Prostate gland (tissue), 2 donors: Measurements from ENCODE around the gene PROM1. TPM values are rescaled to one million over a fixed set of nuclear protein-coding genes. Genes with fewer than 3 reads are reported as not detected.

Experiments used
- DNase-seq: peaks from one replicate; pipeline ENCODE4 v3.0.0-alpha.2; 2019; ENCODE audit warnings: low spot score
- H3K27ac ChIP-seq, 2 donors: fragments of 200-600 bp; sonication (generic); 2 replicates each; pipeline ENCODE4 v1.5.1; 2017 to 2019
- H3K27me3 ChIP-seq: fragments of 200-600 bp; sonication (generic); replicated peaks from 2 replicates; pipeline ENCODE4 v1.5.1; 2019; ENCODE audit not compliant: insufficient read depth
- H3K36me3 ChIP-seq, 2 donors: fragments of 200-600 bp; sonication (generic); 1 replicate in 1 of 2; 2 replicates in 1 of 2; pipeline versions ENCODE4 v1.5.1 to v1.8.1; 2017 to 2019
- H3K4me1 ChIP-seq: fragments of 200-600 bp; sonication (generic); replicated peaks from 2 replicates; pipeline ENCODE4 v1.5.1; 2019
- H3K4me3 ChIP-seq, 2 donors: fragments of 200-600 bp; sonication (generic); 2 replicates each; pipeline ENCODE4 v1.5.1; 2017 to 2019
- H3K9me3 ChIP-seq: fragments of 200-600 bp; sonication (generic); 2 replicates; pipeline ENCODE4 v1.5.1; 2017
- POLR2A ChIP-seq: fragments of 450-650 bp; IDR thresholded peaks from one replicate; pipeline ENCODE4 v1.6.1; 2016; ENCODE audit warnings: antibody characterized with exemption, mild to moderate bottlenecking
- POLR2AphosphoS5 ChIP-seq: sonication (generic); formaldehyde crosslinking; IDR thresholded peaks from one replicate; pipeline ENCODE4 v1.6.1; 2017; ENCODE audit warnings: antibody characterized with exemption
- WGBS: methylation state at CpG from one replicate; pipeline ENCODE4 v1.1.5; 2018; 5-methylcytosine and 5-hydroxymethylcytosine counted together
- intact Hi-C: fragments of 100-400 bp; cut with DNase I; formaldehyde crosslinking; loops from one replicate; pipeline ENCODE4 v1.14.2; 2022
- total RNA-seq, 2 donors: library from RNA; depleted of rRNA; stranded (reverse); fragments of >200 nt; gene quantifications; one replicate each; pipeline ENCODE4 v1.1.0, GENCODE V29; 2016
- TF ChIP-seq, protein P1 (sequence below), 4 experiments: fragments of 200-600 bp in 2 of 4; fragments of 450-650 bp in 2 of 4; sonication (generic) in 2 of 4; IDR thresholded peaks; 1 replicate in 3 of 4; 2 replicates in 1 of 4; pipeline ENCODE4 v1.5.1; 2016 to 2019; ENCODE audit warnings: antibody characterized with exemption in 4 of 4, mild to moderate bottlenecking in 2 of 4, moderate library complexity in 2 of 4

PROM1 gene
- total RNA-seq, 2 donors from 2014 or later: 5.7 to 9.7 TPM

DNA sequence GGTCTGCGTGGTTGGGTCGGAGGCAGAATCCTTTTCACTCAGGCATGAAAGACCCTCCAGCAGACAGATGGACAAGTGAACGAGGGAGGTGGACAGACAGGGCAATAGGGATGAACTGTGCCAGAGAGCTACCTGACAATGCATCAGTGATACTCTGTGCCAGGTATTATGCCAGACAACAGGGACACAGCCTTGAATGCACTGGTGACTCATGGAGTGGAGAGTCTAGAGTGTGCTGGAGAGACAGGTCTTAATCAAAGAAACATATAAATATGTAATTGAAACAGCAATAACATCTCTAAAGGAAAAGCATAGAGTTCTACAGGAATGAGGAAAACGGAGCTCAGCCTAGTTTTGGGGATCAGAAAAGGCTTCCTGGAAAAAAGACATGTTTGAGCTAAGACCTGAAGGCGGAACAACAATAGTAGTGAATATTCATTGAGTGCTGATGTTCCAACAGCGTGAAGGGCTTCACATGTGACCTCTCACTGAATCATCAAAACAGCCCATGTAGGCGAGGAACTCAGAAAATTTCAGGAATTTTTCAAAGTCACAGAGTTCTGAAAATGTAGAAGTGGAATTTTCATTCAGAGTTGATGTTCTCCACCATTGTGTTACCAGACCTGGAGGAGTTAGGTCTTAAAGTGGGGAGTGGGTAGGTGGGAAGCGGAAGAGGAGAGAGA lies 100.8 kb downstream of the PROM1 start:
- intact Hi-C loops: no loop called here
- H3K27me3 ChIP-seq: no peaks in the 10 kb centered on the region
- no peak overlapping the region for H3K27ac ChIP-seq
- no peak overlapping the region for H3K4me3 ChIP-seq
- no peak for TF ChIP-seq POLR2AphosphoS5
- TF ChIP-seq, protein P1, sequence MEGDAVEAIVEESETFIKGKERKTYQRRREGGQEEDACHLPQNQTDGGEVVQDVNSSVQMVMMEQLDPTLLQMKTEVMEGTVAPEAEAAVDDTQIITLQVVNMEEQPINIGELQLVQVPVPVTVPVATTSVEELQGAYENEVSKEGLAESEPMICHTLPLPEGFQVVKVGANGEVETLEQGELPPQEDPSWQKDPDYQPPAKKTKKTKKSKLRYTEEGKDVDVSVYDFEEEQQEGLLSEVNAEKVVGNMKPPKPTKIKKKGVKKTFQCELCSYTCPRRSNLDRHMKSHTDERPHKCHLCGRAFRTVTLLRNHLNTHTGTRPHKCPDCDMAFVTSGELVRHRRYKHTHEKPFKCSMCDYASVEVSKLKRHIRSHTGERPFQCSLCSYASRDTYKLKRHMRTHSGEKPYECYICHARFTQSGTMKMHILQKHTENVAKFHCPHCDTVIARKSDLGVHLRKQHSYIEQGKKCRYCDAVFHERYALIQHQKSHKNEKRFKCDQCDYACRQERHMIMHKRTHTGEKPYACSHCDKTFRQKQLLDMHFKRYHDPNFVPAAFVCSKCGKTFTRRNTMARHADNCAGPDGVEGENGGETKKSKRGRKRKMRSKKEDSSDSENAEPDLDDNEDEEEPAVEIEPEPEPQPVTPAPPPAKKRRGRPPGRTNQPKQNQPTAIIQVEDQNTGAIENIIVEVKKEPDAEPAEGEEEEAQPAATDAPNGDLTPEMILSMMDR (IDR thresholded peaks at IDR 0.05): no peak
- TF ChIP-seq POLR2A: no peak
- WGBS: 93% methylated on average over 8 of the region's 8 CpGs
- no peaks in the 10 kb centered on the region for H3K4me1 ChIP-seq
- no peak for DNase-seq
- H3K36me3 ChIP-seq: no peaks in the 10 kb centered on the region
- H3K9me3 ChIP-seq: no peaks in the 10 kb centered on the region

GRCh38 chr4:15976456-15977447 lies 107.1 kb downstream of the PROM1 start:
- no peaks in the 10 kb centered on the region for H3K9me3 ChIP-seq
- intact Hi-C loops: no loop called here
- no peak for DNase-seq

DNA sequence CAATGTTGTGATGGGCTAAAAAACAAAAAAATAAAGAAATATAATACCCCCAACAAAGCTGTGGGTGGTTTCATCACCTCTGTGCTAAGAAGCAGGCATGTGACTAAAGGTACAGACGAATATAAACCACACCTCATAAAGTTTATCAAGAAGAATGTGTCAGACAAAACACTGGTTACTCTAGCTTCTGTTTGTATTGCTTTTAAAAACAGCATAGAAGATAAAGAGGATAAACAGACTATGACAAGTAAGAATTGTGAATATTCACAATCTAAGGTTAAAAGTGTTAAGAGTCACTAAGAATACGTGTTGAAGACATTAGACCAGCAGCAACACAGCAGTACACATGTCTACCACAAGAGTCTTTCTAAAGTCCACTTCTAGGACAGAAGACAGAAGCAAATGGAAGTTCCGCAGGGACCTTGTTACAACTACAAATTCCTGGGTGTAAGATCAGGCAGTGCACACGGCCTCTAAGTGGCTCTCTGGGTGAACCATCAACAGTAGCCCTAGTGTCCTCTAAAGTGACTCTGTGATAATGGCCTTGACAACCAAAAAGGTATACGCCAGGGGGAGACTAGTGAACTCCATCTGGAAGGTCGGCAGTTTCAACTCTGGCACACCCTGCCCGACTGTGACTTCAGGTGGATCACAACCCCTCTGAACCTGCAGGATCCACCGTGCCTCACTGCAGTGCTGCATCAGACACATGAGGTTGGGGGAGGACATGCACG lies 112.6 kb downstream of the PROM1 start:
- Histone ChIP-seq H3K27me3 (no peaks in the 10 kb centered on the region), H3K36me3 (no peaks in the 10 kb centered on the region), H3K4me3 (no peak overlapping the region), H3K4me1 (no peaks in the 10 kb centered on the region), H3K27ac (no peak overlapping the region), H3K9me3 (no peaks in the 10 kb centered on the region)
- DNase-seq: no peak
- 85% methylated on average over 9 of the region's 9 CpGs for WGBS
- intact Hi-C loops: no loop called here
- TF ChIP-seq POLR2A (no peak), POLR2AphosphoS5 (no peak)
- TF ChIP-seq, protein P1 (IDR thresholded peaks at IDR 0.05): no peak

More at GRCh38 chr4:15976456-15977447, 107.1 kb downstream of the PROM1 start:
- Histone ChIP-seq H3K4me3 (no peak overlapping the region), H3K4me1 (no peaks in the 10 kb centered on the region), H3K36me3 (no peaks in the 10 kb centered on the region), H3K27me3 (no peaks in the 10 kb centered on the region), H3K27ac (no peak overlapping the region)
- 85% methylated on average over 7 of the region's 7 CpGs for WGBS
- TF ChIP-seq POLR2AphosphoS5 (no peak), POLR2A (no peak)

DNA sequence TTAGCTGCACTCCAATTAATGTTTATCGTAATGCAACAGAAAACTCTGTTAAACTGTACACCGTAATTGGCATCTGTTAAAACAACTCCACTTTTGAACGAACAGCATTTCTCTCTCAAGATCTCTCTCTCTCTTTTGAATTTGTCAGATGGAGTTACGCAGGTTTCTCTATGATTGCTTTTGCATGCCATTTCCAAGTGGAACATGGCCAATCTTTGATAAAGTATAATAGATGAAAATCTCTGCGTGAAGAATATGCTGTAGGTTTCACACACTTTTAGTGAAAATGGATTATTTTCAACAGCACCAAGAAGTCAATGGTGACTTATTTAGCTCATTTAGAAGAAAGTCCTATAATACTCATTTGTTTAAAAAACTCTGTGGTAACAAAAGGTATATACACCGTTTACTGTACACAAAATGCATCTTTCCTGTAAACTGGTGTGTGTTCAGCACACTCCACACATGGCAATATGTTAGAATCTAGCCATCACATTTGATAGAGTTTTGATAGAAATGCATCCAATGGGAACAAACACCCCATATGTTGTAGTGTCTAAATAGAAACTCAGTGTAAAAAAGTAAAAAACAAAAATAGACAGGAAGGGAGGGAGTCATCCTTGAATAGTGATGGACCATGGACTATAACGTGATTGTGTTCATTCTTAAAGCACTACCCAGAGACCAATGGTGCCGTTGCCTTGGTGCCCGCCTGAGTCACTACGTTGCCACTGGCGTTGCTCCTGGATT lies 115.1 kb downstream of the PROM1 start:
- WGBS: 79% methylated on average over 11 of the region's 11 CpGs
- Histone ChIP-seq H3K27ac (no peak overlapping the region), H3K27me3 (no peaks in the 10 kb centered on the region), H3K36me3 (no peaks in the 10 kb centered on the region), H3K4me1 (no peaks in the 10 kb centered on the region), H3K9me3 (no peaks in the 10 kb centered on the region), H3K4me3 (no peak overlapping the region)
- DNase-seq: no peak
- TF ChIP-seq POLR2A: no peak
- TF ChIP-seq, protein P1 (IDR thresholded peaks at IDR 0.05): no peak
- TF ChIP-seq POLR2AphosphoS5: no peak
- intact Hi-C loops: no loop called here
